Bronchial epithelial cell (primary cell): Measurements from ENCODE around the gene MYO1C. TPM values are rescaled to one million over a fixed set of nuclear protein-coding genes. Genes with fewer than 3 reads are reported as not detected.

Experiments
- DNase-seq: peaks from one replicate; pipeline ENCODE4 v3.0.0-alpha.2; 2010; ENCODE audit warnings: low read depth
- FAIRE-seq: peaks from 2 replicates; lab custom pipeline; 2011; peaks lifted over from hg19 to GRCh38; lab: Jason Lieb, UNC
- H3K27me3 ChIP-seq: 2 replicates; pipeline ENCODE4 v1.5.1; 2011; ENCODE audit warnings: low read length; ENCODE audit not compliant: control insufficient read depth, insufficient read depth
- H3K36me3 ChIP-seq: 2 replicates; pipeline ENCODE4 v1.5.1; 2011; ENCODE audit warnings: low read length; ENCODE audit not compliant: control insufficient read depth, insufficient read depth
- H3K4me3 ChIP-seq: 2 replicates; pipeline ENCODE4 v1.5.1; 2011; ENCODE audit warnings: mild to moderate bottlenecking, low read depth, low read length, control low read depth
- total RNA-seq: library from RNA; depleted of rRNA; stranded (reverse); fragments of >200 nt; gene quantifications from 2 replicates; pipeline ENCODE4 v1.2.1, GENCODE V29; 2014
- TF ChIP-seq, protein P1 (sequence below): IDR thresholded peaks from 2 replicates; pipeline ENCODE4 v1.5.1; 2011; ENCODE audit warnings: mild to moderate bottlenecking, moderate library complexity, low read length, control low read depth, inconsistent platforms; ENCODE audit not compliant: insufficient read depth, severe bottlenecking

Gene MYO1C
- total RNA-seq, 1 donor from 2014 or later: 80.3 TPM

DNA sequence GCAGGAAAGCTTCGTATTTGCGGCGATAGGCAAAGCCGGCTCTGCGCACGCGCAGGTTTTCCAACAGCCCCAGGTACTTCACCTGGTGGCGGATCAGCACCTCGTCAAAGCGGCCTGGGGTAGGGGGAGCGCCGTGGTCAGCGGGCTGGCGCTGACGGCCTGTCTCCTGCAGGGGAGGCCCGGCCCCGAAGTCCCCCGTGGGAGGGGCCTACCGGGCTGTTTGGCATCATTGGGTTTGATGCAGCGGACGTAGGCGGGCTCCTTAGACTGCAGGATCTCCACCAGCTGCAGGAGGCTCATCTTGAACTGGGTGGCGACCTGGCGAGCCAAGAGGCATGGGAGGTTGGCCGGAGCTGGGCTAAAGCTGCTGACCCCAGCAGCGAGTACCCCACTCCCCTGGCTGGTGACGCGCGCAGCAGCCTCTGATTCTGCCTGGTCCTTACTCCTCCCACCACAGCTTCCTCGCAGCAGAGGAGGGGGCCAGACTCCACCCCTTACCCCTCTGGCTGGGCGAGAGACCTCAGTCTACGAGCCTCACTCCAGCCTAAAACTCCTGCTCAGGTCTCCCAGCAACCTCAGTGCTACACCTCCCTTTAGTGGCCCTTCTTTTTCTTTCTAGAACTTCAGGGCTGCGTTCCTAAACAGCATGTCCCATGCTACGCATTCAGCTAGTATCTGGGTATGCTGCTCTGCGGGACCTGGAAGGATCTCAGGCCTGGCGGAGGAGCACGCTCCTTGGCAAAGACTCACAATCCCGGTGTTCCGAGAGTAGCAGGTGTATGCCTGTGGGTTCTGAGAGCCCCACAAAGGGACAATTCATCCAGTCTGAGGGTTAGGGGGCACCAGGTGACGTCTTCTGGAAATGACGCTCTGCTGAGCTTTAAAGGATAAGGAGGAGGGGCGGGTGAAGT, 20.3 kb downstream of the MYO1C start:
- TF ChIP-seq, protein P1, sequence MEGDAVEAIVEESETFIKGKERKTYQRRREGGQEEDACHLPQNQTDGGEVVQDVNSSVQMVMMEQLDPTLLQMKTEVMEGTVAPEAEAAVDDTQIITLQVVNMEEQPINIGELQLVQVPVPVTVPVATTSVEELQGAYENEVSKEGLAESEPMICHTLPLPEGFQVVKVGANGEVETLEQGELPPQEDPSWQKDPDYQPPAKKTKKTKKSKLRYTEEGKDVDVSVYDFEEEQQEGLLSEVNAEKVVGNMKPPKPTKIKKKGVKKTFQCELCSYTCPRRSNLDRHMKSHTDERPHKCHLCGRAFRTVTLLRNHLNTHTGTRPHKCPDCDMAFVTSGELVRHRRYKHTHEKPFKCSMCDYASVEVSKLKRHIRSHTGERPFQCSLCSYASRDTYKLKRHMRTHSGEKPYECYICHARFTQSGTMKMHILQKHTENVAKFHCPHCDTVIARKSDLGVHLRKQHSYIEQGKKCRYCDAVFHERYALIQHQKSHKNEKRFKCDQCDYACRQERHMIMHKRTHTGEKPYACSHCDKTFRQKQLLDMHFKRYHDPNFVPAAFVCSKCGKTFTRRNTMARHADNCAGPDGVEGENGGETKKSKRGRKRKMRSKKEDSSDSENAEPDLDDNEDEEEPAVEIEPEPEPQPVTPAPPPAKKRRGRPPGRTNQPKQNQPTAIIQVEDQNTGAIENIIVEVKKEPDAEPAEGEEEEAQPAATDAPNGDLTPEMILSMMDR: no peak
- Histone ChIP-seq H3K36me3 (peaks cover 41% of the 10 kb centered on the region), H3K27me3 (no peaks in the 10 kb centered on the region), H3K4me3 (no peak overlapping the region)
- FAIRE-seq (no peak), DNase-seq (no peak)

DNA sequence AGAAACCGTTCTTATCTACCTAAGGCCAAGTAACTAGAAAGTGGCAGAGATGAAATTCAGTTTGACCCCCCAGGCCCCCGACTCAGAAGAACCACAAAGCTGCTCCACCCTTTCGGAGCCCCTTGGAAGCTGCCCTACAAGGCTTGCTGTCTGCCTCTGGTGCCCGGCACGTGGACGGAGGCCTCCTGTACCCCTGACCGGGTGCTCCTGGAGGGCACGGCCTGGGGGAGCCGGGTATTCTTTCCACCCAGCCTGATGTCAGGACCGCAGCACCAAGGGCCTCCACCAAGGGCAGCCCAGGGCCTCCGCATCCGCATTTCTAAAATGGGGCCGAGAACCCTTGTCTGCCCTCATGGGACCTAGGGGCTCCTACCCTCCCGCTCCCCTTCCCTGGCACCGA, 21.0 kb downstream of the MYO1C start:
- TF ChIP-seq, protein P1: no peak
- Histone ChIP-seq H3K36me3 (peaks cover 42% of the 10 kb centered on the region), H3K27me3 (no peaks in the 10 kb centered on the region), H3K4me3 (no peak overlapping the region)
- DNase-seq (no peak), FAIRE-seq (no peak)

DNA sequence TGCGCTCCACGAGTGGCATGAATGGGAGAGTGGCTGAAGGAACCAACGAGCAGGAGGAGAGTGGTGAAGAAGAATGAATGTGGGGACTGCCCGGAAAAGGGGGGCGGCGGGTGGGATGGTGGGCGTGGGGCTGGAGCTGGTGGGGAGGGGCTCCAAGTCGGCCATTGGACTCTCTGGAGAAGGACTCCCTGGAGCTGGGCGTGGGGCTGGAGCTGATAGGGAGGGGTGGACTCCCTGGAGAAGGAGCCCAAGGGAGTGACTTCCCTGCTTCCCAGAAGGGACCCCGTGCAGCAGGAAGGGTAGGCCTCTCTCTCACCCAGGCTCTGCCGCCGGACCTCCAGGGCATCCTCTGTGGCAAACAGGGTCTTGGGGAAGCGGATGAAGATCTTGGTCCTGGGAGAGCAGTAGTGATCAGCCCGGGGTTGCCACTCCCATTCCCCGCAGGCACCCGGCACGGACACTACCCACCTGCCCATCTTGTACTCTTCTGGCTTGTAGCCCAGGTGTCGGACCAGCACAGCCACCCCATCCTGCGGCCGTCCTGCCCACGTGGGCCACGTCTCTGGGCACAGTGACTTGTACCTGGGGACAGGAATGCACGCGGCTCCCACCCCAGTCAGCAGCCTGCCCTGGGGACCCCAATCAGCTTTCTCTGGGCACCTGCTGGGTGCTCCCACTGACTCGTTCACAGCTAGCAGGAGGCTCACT, 21.6 kb downstream of the MYO1C start:
- FAIRE-seq: no peak
- H3K36me3 ChIP-seq: peaks cover 42% of the 10 kb centered on the region

DNA sequence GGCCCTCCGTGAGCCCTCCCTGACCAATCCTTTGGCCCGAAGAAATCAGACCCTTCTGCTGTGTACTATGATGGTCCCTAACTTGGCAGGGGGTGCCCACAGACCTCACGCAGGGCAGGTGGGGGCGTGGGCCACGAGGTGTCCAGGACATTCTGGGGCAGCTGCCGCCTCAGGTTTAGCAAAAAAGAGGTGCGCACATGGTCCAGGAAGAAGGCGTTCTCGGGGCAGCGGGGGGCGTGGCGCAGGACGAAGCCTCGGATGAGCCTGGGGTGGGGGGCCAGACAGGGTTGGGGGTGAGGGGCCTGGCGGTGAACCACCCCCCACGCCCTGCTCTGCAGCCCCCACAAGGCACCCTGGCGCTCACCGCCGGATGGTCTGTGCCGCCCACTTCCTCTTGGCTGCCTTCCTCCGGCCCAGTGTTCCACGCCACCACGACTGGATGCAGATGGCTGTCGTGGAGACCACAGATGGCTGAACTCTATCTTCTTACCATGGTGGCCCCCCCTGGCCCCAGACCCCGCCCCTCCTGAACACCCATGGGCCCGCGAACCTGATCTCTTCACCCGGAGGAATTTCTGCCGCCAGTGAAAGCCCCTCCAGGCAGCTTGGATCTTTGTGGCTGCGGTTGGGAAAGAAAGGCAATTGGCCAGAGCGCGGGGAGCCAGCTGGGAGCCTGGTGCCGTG, 22.3 kb downstream of the MYO1C start:
- Histone ChIP-seq H3K27me3 (no peaks in the 10 kb centered on the region), H3K4me3 (no peak overlapping the region), H3K36me3 (peaks cover 42% of the 10 kb centered on the region)
- FAIRE-seq (no peak), DNase-seq (no peak)
- TF ChIP-seq, protein P1: no peak

More for the DNA sequence above, 21.6 kb downstream of the MYO1C start:
- Histone ChIP-seq H3K4me3 (no peak overlapping the region), H3K27me3 (no peaks in the 10 kb centered on the region)
- DNase-seq: no peak
- TF ChIP-seq, protein P1: no peak

DNA sequence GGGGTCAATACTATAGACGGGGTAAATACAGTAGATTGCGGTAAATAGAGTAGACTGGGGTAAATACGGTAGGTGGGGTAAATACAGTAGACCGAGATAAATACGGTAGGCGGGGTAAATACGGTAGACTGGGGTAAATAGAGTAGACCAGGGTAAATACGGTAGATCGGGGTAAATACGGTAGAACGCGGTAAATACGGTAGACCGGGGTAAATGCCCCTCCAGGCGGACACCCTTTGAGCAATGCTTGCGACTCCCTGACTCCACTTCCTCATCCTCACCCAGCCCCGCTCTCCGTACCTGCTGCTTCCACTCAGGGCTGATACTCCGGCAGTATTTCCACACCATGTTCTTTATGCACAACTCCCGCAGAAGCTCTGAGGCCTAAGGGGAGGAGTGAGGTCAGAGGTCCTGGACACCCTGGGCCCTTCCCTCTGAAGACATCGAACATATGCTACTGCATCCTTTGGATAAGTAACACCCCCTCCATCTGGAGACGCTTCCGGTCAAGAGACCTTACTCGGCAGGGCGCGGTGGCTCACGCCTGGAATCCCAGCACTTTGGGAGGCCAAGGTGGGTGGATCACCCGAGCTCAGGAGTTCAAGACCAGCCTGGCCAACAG, 23.1 kb downstream of the MYO1C start:
- FAIRE-seq (no peak), DNase-seq (no peak)
- Histone ChIP-seq H3K4me3 (no peak overlapping the region), H3K36me3 (peaks cover 40% of the 10 kb centered on the region), H3K27me3 (no peaks in the 10 kb centered on the region)
- TF ChIP-seq, protein P1: no peak
